ENCODE measurements around the gene SLC19A2.

- TF ChIP-seq CREB1 (IDR thresholded peaks at IDR 0.05; ENCODE audit: low read depth) (no peak), MAX (IDR thresholded peaks at IDR 0.05) (no peak), EP300 (IDR thresholded peaks at IDR 0.05; ENCODE audit: borderline replicate concordance) (no peak), REST (IDR thresholded peaks at IDR 0.05; ENCODE audit: low read depth) (no peak), CEBPB (IDR thresholded peaks at IDR 0.05) (no peak), RAD21 (IDR thresholded peaks at IDR 0.05; ENCODE audit: low read depth) (no peak), TAF1 (IDR thresholded peaks at IDR 0.05; ENCODE audit: low read depth) (no peak), TEAD4 (IDR thresholded peaks at IDR 0.05) (no peak), NFIC (IDR thresholded peaks at IDR 0.05) (no peak), EGR1 (IDR thresholded peaks at IDR 0.05) (no peak), USF1 (IDR thresholded peaks at IDR 0.05) (no peak), ZBTB7A (IDR thresholded peaks at IDR 0.05; ENCODE audit: low read depth) (no peak), FOXM1 (IDR thresholded peaks at IDR 0.05; ENCODE audit: borderline replicate concordance, low read depth) (no peak), YY1 (IDR thresholded peaks at IDR 0.05; ENCODE audit: low read depth) (no peak)
These were observed 29.0 kb upstream of the SLC19A2 start for GRCh38 chr1:169514566-169515270.
